Endothelial cell (in vitro differentiated cells): ENCODE results near the gene ETNK2. TPM values are rescaled to one million over a fixed set of nuclear protein-coding genes. Genes with fewer than 3 reads are reported as not detected.

ENCODE experiments used
- DNase-seq: peaks from one replicate; pipeline ENCODE4 v3.0.0; 2021; ENCODE audit warnings: low spot score
- H3K27ac Mint-ChIP-seq: one replicate; pipeline ENCODE4 v1.8.0; 2021; ENCODE audit warnings: mixed read lengths, inconsistent platforms; ENCODE audit not compliant: unreplicated experiment
- H3K27me3 Mint-ChIP-seq: one replicate; pipeline ENCODE4 v1.8.0; 2021; ENCODE audit warnings: mild to moderate bottlenecking, moderate library complexity, mixed read lengths, inconsistent platforms; ENCODE audit not compliant: unreplicated experiment
- H3K36me3 Mint-ChIP-seq: one replicate; pipeline ENCODE4 v1.8.0; 2021; ENCODE audit warnings: mild to moderate bottlenecking, low read depth, mixed read lengths, inconsistent platforms; ENCODE audit not compliant: unreplicated experiment
- H3K4me1 Mint-ChIP-seq: one replicate; pipeline ENCODE4 v1.8.0; 2021; ENCODE audit warnings: mild to moderate bottlenecking, mixed read lengths, inconsistent platforms; ENCODE audit not compliant: unreplicated experiment
- H3K4me3 Mint-ChIP-seq: one replicate; pipeline ENCODE4 v1.8.0; 2021; ENCODE audit warnings: mild to moderate bottlenecking, mixed read lengths, inconsistent platforms; ENCODE audit not compliant: unreplicated experiment
- H3K9me3 Mint-ChIP-seq: one replicate; pipeline ENCODE4 v1.8.0; 2021; ENCODE audit warnings: mixed read lengths, inconsistent platforms; ENCODE audit not compliant: unreplicated experiment
- total RNA-seq: library from RNA; stranded (reverse); fragmentation: NEBNext Ultra II Directional; extraction: Animal tissue kit (Norgen Biotek cat#: 25700); gene quantifications from one replicate; pipeline ENCODE4 v1.2.1, GENCODE V29; 2021; ENCODE audit not compliant: unreplicated experiment
- TF ChIP-seq, protein P1 (sequence below): fragments of 200-600 bp; sonication (generic); IDR thresholded peaks from one replicate; pipeline ENCODE4 v1.5.0; 2021; ENCODE audit warnings: antibody characterized with exemption; ENCODE audit not compliant: unreplicated experiment

The ETNK2 gene
- total RNA-seq, 1 donor from 2014 or later = 15.9 TPM

- no peak overlapping the region for H3K27ac Mint-ChIP-seq
- H3K36me3 Mint-ChIP-seq = peaks cover 55% of the 10 kb centered on the region
- peaks cover 12% of the 10 kb centered on the region for H3K27me3 Mint-ChIP-seq
- TF ChIP-seq, protein P1, sequence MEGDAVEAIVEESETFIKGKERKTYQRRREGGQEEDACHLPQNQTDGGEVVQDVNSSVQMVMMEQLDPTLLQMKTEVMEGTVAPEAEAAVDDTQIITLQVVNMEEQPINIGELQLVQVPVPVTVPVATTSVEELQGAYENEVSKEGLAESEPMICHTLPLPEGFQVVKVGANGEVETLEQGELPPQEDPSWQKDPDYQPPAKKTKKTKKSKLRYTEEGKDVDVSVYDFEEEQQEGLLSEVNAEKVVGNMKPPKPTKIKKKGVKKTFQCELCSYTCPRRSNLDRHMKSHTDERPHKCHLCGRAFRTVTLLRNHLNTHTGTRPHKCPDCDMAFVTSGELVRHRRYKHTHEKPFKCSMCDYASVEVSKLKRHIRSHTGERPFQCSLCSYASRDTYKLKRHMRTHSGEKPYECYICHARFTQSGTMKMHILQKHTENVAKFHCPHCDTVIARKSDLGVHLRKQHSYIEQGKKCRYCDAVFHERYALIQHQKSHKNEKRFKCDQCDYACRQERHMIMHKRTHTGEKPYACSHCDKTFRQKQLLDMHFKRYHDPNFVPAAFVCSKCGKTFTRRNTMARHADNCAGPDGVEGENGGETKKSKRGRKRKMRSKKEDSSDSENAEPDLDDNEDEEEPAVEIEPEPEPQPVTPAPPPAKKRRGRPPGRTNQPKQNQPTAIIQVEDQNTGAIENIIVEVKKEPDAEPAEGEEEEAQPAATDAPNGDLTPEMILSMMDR = peak; percentile 41
- no peaks in the 10 kb centered on the region for H3K9me3 Mint-ChIP-seq
- peaks cover 2% of the 10 kb centered on the region for H3K4me1 Mint-ChIP-seq
- peak; percentile 54 for DNase-seq
- H3K4me3 Mint-ChIP-seq = peak overlapping the region; percentile 19
These were observed 28.5 kb downstream of the ETNK2 start for GRCh38 chr1:204123376-204123775.

- TF ChIP-seq, protein P1 = no peak
- peaks cover 12% of the 10 kb centered on the region for H3K27me3 Mint-ChIP-seq
- no peaks in the 10 kb centered on the region for H3K4me1 Mint-ChIP-seq
- H3K4me3 Mint-ChIP-seq = peak overlapping the region; percentile 51
- H3K36me3 Mint-ChIP-seq = peaks cover 47% of the 10 kb centered on the region
- no peak for DNase-seq
- H3K27ac Mint-ChIP-seq = no peak overlapping the region
- no peaks in the 10 kb centered on the region for H3K9me3 Mint-ChIP-seq
These were observed 29.8 kb downstream of the ETNK2 start for GRCh38 chr1:204121840-204122555.

- H3K4me3 Mint-ChIP-seq = peak overlapping the region; percentile 52
- H3K9me3 Mint-ChIP-seq = no peaks in the 10 kb centered on the region
- TF ChIP-seq, protein P1 = no peak
- H3K36me3 Mint-ChIP-seq = peaks cover 17% of the 10 kb centered on the region
- DNase-seq = no peak
- peaks cover 3% of the 10 kb centered on the region for H3K27me3 Mint-ChIP-seq
- H3K27ac Mint-ChIP-seq = no peak overlapping the region
- peaks cover 27% of the 10 kb centered on the region for H3K4me1 Mint-ChIP-seq
These were observed 35.3 kb downstream of the ETNK2 start for GRCh38 chr1:204116539-204116938.

- no peaks in the 10 kb centered on the region for H3K9me3 Mint-ChIP-seq
- H3K27me3 Mint-ChIP-seq = peaks cover 2% of the 10 kb centered on the region
- H3K36me3 Mint-ChIP-seq = peaks cover 17% of the 10 kb centered on the region
- no peak overlapping the region for H3K4me3 Mint-ChIP-seq
- peaks cover 33% of the 10 kb centered on the region for H3K4me1 Mint-ChIP-seq
- H3K27ac Mint-ChIP-seq = no peak overlapping the region
- no peak for DNase-seq
- TF ChIP-seq, protein P1 = no peak
These were observed 36.7 kb downstream of the ETNK2 start for GRCh38 chr1:204115116-204115515.

- Mint-ChIP-seq H3K36me3 (peaks cover 17% of the 10 kb centered on the region), H3K27me3 (no peaks in the 10 kb centered on the region), H3K27ac (no peak overlapping the region), H3K4me1 (peaks cover 33% of the 10 kb centered on the region), H3K4me3 (no peak overlapping the region), H3K9me3 (no peaks in the 10 kb centered on the region)
- DNase-seq = no peak
- TF ChIP-seq, protein P1 = no peak
These were observed 37.2 kb downstream of the ETNK2 start for GRCh38 chr1:204114606-204115005.
